GM18870 (cell line): ENCODE results near the gene OSTN.
"Not testable (repeated sequence)": the region's sequence is repeated elsewhere in the genome, so short reads cannot be mapped to it uniquely, and the experiment has no call there.

Experiments used
- ATAC-seq: cut with Tn5 transposase; IDR thresholded peaks from one replicate; pipeline ENCODE4 v1.9.1; 2021; ENCODE audit warnings: moderate library complexity; ENCODE audit not compliant: unreplicated experiment

OSTN gene, protein sequence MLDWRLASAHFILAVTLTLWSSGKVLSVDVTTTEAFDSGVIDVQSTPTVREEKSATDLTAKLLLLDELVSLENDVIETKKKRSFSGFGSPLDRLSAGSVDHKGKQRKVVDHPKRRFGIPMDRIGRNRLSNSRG

DNA sequence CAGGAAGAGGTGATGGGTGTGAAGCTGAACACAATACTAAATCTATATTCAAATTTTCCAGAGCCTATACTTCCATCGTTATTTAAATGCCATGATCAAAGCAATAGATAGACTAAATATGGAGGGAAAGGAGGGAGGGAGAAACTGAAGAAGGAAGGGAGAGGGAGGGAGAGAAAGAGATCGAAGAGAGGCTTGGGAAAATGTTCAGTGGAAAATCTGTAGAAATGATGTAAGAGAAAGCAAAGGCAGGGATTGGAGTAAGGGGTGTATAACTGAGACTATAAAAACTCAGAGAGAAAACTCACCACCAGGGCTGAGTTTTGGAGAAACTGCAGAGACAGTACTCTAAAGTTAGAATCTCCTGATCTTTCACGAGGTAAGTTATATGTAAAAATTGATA is at the start of gene OSTN:
OSTN (plus strand) TSS at position 310 of the 400 bp plus-strand sequence. CDS start 13,292 bp downstream, outside the sequence.
- ATAC-seq, result no peak

DNA sequence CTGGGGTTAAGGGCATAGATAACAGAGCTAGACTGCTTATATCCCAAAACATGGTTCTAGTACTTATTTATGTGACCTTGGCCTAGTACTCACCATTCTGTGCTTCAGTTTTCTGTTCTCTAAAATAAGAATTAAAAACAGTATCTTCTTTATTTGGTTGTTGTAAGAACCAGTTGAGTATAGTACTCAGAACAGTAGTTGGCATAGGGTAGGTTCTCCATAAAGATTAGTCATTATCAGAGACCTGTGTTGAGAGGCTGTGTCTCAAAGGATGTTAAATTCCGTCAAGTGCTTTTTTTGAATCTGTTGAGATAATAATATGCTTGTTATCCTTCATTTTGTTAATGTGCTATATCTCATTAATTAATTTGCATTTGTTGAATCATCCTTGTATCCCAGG is 47.4 kb upstream of the OSTN start:
- ATAC-seq, result no peak

DNA sequence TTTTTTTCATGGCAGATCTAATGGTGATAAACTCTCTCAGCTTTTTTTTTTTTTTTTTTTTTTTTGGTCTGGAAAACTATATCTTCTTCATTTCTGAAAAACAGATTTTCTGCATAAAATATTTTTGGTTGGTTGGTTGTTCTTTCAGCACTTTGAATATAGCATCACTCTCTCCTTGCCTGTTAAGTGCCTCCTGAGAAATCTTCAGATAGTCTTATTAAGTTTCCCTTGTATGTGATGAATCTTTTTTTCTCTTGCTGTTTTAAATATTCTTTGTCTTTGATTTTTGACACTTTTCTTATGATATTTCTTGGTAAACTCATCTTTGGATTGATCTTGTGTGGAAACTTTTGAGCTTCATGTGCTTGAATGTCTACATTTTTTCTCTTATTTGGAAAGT is 44.2 kb upstream of the OSTN start:
- no peak for ATAC-seq

DNA sequence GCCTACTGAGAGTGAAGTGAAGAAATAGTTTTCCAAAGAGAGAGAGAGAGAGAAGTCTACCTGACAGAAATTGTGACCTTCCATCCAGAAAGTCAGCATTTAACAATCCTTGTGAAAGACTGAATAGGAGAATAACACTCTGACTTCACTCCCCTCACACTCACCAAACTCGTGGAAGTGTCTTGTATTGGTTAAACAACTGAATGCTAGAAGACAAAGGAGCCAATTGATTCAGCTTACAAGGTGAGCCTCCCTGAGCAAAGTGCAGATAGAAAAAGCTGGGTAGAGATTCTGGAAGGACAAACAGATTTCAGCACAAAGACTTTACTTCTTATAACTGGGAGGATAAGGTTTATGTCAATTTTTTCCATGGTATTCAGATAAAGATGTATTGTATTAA is 40.8 kb upstream of the OSTN start:
- no peak for ATAC-seq

DNA sequence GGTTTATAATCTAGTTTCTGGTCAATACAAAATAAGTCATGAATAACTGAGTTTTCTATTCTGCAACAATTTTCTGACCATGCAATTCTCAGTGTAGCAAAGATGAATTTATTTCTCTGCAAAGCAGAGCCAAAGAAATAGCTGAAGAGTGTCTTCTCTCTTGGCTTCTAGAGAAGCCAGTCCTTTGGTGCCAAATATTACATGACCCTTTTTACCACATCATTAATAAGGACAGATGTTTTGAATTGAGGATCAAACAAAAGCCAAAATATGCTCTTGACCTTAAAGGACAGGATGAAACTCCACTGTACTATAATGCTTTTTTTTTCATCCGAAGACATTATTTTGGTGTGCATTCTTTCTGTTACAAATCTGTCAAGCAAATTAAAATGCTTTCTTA is 40.2 kb upstream of the OSTN start:
- ATAC-seq, result no peak

DNA sequence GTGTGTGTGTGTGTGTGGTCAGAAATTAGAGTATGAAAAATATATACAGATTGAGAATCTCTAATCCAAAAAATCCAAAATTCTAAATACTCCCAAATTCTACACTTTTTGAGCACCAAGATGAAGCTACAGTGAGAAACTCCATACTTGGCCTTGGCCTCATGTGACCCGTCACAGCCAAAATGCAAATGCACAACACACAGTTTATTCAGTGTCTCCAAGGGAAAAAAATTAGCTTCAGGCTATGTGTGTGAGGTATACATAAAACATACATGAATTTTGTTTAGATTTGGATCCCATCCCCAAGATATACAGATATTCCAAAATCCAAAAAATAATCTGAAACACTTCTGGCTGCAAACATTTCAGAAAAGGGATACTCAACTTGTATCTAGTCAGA is 33.2 kb upstream of the OSTN start:
- no peak for ATAC-seq

DNA sequence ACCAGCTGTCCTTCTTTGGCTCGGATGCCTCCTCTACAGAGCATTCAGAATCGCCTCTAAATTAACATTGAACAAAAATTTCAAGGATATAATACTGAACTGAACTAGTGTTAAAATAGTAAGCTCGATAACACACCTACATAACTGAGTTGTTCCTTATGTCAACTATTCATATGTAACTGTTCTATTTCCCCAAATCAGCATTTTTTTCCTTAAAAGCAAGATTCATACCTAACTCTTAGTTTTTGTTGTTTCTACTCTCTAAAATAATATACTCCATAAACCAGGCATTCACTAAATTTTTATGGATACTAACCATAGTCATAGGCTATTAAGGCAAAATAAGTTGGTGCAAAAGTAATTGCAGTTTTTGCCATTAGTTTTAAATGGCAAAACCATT is 32.7 kb upstream of the OSTN start:
- no peak for ATAC-seq

DNA sequence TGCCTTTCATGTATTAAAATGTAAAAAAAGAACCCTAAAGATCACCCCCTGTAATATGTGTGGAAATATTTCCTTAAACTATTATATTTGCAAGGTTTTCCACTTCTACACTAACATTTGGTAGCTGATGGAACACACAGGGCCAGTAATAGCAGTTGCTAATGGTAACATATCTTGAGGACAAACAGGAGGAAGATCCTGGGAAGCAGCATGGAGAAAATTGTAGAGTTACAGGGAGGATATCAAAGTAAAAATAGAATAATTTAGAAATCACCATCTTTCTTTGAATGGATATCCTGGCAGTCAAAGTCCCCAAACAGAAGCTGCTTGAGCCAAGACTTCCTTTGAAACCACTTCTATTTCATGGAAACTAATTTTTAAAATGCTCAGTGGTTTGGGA is 29.5 kb upstream of the OSTN start:
- ATAC-seq, result no peak

DNA sequence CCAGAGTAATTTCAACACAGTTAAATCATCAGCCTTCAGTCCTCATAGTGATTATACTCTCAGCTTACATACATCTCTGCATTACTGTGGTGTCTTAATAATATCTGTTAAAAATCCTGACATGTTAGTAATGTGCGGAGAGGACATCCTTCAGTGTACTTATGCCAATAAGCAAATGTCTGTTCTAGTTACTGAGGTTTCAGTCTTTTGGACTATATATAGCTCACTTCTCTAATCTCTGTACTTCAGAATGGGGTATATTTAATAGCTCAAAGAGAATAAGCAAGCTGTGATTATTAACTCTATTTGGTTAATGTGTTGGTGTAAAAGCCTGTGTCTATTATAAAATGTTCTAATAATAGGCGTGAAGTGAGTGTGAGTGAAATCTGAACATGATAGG is 28.9 kb upstream of the OSTN start:
- no peak for ATAC-seq

DNA sequence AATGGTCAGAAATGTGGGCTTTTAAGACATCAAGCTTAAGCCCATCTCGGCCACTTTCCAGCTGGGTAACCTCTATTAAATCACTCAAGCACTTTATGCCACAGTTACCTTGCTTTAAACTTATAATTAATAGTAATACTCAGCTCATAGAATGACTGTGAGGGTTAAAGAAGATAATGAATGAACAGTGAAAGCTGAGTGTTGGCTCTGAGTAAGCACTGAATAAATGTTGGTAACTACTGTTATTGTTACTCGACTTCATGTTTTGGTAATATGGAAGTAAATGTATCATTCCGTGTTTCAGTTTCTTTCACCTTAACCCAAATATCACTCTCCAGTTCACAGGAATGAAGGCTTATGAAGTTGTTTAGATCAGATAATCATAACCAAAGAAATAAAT is 23.9 kb upstream of the OSTN start:
- no peak for ATAC-seq

DNA sequence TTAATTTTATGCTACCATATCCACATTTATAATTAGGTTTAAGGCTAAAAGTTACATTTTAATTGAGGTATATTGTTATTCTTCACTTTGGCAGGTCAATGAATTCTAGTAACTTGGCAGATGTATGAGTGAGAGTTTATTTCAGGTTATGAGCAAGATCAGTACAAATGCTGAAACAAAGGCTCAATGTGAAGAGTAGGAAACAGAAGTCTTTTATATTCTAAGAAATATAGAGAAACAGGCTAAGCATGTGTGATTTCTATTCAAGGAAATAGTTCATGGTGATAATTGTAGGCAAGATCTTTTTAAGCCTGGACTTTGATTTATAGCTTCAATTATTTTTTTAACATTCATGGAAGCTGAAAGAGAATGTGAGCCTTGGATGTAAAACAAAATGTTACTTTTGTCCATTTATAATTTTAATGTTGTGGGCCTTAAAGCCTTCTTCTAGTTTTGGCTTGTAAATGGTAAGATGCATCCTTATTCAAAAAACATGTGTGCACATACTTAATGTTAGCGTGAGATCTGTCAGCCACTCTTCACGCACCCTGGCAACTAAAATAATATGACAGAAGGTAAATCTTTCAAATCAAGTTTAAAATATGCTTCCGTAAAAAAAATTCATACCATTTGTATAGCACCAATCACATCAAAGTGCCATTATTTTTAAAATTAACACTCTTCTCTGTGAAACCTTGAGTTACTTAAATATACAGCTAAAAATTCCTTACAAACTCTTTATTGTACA is 22.8 kb upstream of the OSTN start:
- ATAC-seq, result no peak

DNA sequence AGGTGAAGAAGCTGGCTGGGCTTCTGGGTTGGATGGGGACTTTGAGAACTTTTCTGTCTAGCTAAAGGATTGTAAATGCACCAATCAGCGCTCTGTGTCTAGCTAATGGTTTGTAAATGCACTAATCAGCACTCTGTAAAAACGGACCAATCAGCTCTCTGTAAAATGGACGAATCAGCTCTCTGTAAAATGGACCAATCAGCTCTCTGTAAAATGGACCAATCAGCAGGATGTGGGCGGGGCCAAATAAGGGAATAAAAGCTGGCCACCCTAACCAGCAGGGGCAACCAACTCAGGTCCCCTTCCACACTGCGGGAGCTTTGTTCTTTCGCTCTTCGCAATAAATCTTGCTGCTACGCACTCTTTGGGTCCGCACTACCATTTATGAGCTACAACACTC is 13.7 kb upstream of the OSTN start:
- ATAC-seq, result not testable (repeated sequence)

DNA sequence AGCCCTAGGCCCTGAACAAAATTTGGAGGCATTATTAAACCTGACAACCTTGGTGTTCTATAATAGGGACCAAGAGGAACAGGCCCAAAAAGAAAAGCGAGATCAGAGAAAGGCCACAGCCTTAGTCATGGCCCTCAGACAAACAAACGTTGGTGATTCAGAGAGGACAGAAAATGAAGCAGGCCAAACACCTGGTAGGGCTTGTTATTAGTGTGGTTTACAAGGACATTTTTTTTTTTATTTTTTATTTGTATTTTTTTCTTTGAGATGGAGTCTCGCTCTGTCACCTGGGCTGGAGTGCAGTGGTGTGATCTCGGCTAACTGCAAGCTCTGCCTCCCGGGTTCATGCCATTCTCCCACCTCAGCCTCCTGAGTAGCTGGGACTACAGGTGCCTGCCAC is 10.8 kb upstream of the OSTN start:
- ATAC-seq, result not testable (repeated sequence)

DNA sequence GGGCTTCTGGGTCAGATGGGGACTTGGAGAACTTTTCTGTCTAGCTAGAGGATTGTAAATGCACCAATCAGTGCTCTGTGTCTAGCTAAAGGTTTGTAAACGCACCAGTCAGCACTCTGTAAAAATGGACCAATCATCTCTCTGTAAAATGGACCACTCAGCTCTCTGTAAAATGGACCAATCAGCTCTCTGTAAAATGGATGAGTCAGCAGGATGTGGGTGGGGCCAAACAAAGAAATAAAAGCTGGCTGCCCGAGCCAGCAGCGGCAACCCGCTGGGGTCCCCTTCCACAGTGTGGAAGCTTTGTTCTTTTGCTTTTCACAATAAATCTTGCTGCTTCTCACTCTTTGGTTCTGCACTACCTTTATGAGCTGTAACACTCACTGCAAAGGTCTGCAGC is 6.8 kb upstream of the OSTN start:
- ATAC-seq, result not testable (repeated sequence)

DNA sequence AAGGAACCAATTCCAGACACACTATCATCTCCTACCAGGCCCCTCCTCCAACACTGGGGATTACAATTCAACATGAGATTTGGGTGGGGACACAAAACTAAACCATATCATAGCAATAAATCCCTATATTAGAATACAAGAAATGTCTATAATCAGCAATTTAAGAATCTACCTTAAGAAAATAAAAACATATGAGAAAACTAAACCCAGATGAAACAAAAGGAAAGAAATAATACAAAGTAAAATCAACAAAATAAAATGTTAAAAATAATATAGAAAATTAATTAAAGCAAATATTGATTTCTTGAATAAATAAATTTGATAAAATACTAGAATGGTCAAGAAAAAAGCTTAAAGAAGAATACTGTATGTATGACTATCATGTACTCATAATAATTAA is 6.1 kb upstream of the OSTN start:
- no peak for ATAC-seq

DNA sequence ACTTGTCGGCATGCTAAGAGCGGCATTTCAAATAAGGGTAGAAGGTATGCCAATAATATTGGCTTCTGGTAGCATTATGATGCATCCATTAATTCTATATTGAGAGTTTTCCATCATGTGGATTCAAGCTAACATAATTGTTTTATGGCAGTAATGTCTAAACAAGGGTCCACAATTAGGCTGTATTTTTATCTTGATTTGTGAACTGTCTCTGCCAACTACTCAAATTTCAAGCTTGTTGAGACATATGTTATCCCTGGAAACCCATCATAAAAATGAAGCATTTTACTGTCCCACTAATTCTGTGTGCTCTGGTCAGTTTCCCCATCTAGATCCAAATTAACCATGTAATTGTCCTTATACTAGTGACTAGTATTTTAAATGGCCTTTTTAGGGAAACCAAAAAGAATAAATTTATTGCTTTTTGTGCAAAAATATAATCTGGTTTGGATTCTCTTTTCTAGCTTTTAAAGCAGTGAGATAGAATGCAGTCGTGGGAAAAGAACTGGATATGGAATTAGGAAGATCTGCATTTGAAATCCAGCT is 1.2 kb upstream of the OSTN start:
- ATAC-seq, result no peak

DNA sequence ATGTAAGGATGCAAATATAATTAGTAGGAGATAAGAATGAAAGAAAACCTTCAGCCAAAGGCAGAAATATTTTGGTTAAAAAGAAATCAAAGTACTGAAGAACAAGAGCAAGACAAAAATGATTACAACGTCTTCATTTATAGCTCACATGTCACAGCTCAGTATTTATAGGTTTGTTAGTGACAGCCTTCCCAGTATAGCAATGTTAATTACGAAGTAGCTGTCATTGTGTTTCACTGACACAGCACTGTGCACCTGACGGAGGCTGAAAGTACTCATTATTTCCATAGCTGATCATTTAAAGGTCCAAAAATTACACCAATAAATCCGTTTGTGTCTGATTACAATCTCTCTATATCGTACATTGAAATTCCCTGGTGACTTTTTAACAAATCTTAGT is 561 bp upstream of the OSTN start:
- no peak for ATAC-seq

DNA sequence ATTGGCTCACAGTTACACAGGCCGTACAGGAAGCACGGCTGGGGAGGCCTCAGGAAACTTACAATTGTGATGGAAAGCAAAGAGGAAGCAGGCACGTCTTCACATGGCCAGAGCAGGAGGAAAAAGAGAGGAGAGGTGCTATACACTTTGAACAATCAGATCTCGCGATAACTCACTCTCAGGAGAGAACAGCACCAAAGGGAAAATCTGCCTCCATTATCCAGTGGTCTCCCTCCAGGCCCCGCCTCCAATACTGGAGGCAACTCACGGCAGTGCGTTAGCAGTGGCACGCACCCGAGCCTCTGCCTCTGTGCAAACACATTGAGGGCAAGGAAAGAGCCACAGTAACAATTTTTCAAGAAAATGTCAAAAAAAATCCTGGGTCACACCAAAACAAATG is 11.0 kb downstream of the OSTN start:
- no peak for ATAC-seq

DNA sequence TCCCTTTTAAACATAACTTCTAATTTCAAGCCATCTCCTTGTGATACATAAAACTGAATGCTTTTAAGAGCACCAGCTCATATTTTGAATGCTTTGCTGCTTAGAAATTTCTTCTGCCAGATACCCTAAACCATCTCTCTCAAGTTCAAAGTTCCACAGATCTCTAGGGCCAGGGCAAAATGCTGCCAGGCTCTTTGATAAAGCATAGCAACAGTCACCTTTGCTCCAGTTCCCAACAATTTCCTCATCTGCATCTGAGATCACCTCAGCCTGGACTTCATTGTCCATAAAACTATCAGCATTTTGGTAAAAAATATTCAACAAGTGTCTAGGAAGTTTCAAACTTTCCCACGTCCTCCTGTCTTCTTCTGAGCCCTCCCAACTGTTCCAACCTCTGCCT is 17.5 kb downstream of the OSTN start:
- no peak for ATAC-seq

DNA sequence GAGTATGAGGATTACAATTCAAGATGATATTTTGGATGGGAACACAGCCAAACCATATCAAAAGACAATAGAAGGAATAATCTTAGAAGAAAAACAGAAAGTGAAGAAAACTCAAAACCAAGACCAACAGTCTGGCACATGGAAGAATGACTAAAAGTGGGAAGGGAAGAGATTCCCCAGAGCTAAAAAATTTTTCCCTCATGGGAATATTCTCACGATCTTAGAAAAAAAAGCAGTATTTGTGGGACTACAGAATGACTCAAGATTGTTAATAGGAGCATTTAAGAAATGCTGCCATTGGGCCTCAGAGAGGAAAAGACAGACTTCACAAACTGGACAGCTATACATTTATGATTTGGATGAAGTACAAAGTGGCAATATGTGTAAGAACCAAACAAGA is 18.3 kb downstream of the OSTN start:
- no peak for ATAC-seq

DNA sequence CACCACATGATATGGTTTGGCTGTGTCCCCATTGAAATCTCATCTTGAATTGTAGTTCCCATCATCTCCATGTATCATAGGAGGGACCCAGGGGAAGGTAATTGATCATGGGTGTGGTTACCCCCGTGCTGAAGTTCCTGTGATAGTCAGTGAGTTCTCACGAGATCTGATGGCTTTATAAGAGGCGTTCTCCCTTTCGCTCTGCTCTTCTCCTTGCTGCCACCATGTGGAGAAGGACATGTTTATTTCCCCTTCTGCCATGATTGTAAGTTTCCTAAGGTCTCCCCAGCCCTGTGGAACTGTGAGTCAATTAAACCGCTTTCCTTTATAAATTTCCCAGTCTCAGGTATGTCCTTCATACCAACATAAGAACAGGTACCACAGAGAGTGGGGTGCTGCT is 21.9 kb downstream of the OSTN start:
- ATAC-seq, result no peak

DNA sequence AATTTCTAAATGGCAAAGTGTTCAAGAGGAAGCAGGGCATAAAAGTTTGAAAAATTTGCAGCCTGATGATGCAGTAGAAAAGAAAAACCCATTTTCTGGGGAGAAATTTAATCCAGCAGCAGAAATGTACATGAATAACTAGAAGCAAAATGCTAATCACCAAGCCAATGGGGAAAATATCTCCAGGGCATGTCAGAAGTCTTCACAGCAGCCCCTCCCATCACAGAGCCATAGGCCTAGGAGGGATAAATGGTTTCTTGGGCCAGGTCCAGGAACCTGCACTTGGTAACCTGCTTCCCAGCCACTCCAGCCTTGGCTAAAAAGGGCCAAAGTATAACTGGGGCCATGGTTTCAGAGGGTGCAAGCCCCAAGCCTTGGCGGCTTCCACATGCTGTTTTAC is 22.6 kb downstream of the OSTN start:
- no peak for ATAC-seq

DNA sequence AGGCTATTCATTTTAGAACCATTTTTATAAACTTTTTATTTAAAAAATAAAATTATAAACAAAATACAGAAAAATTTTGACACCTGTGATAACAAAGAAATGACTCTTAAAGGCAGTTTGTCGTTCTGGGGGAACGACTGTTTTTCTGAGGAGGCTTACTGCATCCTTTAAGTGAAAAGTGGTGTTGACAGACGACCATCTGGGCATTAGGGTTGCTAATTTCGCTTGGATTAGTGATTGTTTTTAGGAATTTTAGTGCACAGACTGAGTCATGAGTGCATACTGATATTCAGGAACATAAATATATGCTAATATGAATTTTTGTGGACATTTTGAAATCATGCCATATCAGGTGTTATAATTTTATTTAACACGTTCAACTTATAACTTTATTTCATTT is 28.5 kb downstream of the OSTN start:
- no peak for ATAC-seq
